ENCODE data around the gene SASH1.

Gene SASH1

GRCh38 chr6:148325316-148326068 is 17.1 kb upstream of the SASH1 start:
- DNase-seq (ENCODE audit: low read depth): no peak
- no peak overlapping the region for H3K4me3 ChIP-seq (ENCODE audit: low read length)

GRCh38 chr6:148328876-148329555 is 13.6 kb upstream of the SASH1 start:
- no peak for DNase-seq (ENCODE audit: low read depth)
- no peak for TF ChIP-seq CTCF (IDR thresholded peaks at IDR 0.05; ENCODE audit: insufficient read depth, low read depth, low read length, missing control alignments)
- no peak overlapping the region for H3K4me3 ChIP-seq (ENCODE audit: low read length)

More at GRCh38 chr6:148325316-148326068, 17.1 kb upstream of the SASH1 start:
- no peak for TF ChIP-seq CTCF (IDR thresholded peaks at IDR 0.05; ENCODE audit: insufficient read depth, low read depth, low read length, missing control alignments)

GRCh38 chr6:148329596-148330381 is 12.8 kb upstream of the SASH1 start:
- DNase-seq (ENCODE audit: low read depth): peak; percentile 88
- H3K4me3 ChIP-seq (ENCODE audit: low read length): no peak overlapping the region
- TF ChIP-seq CTCF (IDR thresholded peaks at IDR 0.05; ENCODE audit: insufficient read depth, low read depth, low read length, missing control alignments): no peak

GRCh38 chr6:148332088-148332487 is 10.6 kb upstream of the SASH1 start:
- peak; percentile 64 for DNase-seq (ENCODE audit: low read depth)
- TF ChIP-seq CTCF (IDR thresholded peaks at IDR 0.05; ENCODE audit: insufficient read depth, low read depth, low read length, missing control alignments): no peak
- H3K4me3 ChIP-seq (ENCODE audit: low read length): no peak overlapping the region

GRCh38 chr6:148336901-148337300 is 5.7 kb upstream of the SASH1 start:
- no peak for DNase-seq (ENCODE audit: low read depth)
- no peak for TF ChIP-seq CTCF (IDR thresholded peaks at IDR 0.05; ENCODE audit: insufficient read depth, low read depth, low read length, missing control alignments)
- no peak overlapping the region for H3K4me3 ChIP-seq (ENCODE audit: low read length)

- H3K4me3 ChIP-seq (ENCODE audit: low read length): no peak overlapping the region
These were observed 2.9 kb upstream of the SASH1 start for GRCh38 chr6:148339766-148340165.

More at GRCh38 chr6:148339766-148340165, 2.9 kb upstream of the SASH1 start:
- no peak for TF ChIP-seq CTCF (IDR thresholded peaks at IDR 0.05; ENCODE audit: insufficient read depth, low read depth, low read length, missing control alignments)
- no peak for DNase-seq (ENCODE audit: low read depth)
